GM12874 (cell line): ENCODE measurements around the gene SLC15A1.

Experiments
- TF ChIP-seq, protein P1 (sequence below): IDR thresholded peaks from 2 replicates; pipeline ENCODE4 v1.5.1; 2011; ENCODE audit warnings: low read depth, mild to moderate bottlenecking, control low read depth, low read length, moderate library complexity; ENCODE audit not compliant: insufficient read depth

The SLC15A1 gene

DNA sequence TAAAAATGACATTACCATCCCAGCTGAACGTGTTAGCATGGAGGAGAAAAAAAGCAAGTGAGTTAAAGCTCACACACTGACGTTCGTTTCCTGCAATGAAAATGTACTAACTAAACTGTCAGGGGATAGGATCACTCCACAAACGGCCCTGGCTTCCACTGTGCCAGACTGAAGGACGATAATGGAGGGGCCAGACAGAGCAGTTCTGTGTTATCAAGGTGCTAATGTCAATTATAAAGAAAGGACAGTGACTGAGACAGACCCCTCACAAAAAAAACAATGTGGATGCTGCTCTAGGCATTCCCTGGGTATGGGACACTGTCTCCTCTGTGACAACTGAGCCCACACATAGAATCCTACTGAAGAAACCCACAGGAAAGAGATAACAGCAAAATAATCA is 43.7 kb upstream of the SLC15A1 start:
- TF ChIP-seq, protein P1, sequence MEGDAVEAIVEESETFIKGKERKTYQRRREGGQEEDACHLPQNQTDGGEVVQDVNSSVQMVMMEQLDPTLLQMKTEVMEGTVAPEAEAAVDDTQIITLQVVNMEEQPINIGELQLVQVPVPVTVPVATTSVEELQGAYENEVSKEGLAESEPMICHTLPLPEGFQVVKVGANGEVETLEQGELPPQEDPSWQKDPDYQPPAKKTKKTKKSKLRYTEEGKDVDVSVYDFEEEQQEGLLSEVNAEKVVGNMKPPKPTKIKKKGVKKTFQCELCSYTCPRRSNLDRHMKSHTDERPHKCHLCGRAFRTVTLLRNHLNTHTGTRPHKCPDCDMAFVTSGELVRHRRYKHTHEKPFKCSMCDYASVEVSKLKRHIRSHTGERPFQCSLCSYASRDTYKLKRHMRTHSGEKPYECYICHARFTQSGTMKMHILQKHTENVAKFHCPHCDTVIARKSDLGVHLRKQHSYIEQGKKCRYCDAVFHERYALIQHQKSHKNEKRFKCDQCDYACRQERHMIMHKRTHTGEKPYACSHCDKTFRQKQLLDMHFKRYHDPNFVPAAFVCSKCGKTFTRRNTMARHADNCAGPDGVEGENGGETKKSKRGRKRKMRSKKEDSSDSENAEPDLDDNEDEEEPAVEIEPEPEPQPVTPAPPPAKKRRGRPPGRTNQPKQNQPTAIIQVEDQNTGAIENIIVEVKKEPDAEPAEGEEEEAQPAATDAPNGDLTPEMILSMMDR: no peak

DNA sequence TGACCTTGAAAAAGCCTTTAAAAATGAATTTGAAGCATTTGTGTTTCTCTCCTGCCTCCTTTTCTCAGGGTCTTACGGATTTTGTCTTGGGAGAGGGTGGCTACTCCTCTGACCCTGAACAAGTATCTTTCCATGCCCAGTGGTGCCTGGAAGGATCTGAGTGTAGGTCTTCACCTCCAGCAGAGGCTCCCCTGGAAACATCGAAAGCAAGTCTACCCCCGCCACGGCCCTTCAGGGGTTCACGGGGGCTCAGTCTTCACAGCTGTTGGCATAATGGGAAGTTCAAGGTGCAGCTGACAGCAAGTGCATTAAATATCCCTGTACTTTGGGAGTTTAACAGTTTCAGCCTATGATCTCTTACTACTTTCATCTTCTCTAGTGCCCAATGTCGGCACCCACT is 42.7 kb upstream of the SLC15A1 start:
- TF ChIP-seq, protein P1: no peak

DNA sequence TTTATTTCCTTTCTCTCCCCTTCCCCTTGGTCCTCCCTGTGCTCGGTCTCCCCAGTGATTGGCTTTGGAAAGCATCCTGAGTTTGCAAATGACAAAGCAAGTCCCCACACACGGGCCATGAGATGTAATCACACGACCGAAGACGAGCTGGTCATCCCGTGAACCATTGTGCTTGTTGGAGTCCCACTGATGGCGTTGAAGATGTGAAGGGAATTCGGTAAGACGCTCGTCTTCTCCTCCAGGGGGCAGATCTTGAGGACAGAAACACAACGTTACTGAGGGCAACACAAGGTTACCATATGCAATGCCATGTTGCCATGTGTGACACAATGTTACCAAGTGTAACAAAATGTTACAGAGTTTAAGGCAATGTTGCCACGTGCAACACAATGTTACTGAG is 42.0 kb upstream of the SLC15A1 start:
- TF ChIP-seq, protein P1: no peak

DNA sequence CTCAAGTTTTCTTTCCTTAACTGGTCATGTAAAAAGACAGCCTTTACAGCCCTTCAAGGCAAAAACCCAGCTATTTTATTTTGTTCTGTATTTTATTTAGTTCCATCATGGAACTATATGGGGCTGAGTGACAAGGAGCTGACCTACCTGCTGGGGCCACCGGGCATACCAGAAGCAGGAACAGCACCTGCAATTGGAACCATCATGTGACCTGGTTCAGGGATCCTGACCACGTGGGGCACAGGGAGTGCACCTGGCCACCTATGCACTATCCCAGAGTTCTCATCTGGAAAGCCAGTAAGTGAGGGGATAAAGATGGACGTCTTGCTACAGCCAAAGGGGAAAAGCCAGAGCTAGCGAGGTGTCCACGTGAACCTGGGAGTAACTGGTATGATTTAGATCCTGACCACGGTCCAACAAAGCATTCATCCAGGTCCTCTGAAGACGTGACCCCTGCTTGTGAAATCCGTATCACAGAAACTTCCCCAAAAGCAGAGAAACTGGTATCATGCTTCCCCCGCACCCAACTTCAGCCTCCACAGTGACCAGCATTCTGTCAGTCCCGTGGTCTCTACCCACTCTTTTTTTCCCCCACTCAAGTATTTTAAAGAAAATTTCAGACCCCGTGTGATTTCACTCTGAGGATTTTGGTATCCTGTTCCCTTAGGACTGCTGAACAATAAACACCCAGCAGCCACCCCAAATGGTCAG is 40.5 kb upstream of the SLC15A1 start:
- TF ChIP-seq, protein P1: no peak

DNA sequence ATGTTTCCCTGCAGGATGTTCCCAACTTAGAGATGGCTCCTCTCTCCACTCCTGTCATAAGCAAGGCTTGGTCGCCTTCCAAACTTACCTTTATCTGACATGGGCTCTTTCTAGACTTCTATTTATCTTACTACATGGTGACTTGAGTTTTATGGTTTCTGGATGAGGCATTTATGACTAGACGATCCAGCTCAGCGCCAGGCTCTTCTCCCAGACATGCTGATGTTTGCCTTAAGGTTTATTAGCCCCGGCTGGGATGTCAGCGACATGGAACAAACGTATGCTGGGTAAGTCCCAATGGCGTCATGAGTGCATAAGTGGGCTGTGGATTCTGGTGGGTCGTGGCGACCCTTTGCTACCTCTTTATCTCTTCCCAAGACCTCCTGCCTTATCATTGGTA is 39.8 kb upstream of the SLC15A1 start:
- TF ChIP-seq, protein P1: no peak

DNA sequence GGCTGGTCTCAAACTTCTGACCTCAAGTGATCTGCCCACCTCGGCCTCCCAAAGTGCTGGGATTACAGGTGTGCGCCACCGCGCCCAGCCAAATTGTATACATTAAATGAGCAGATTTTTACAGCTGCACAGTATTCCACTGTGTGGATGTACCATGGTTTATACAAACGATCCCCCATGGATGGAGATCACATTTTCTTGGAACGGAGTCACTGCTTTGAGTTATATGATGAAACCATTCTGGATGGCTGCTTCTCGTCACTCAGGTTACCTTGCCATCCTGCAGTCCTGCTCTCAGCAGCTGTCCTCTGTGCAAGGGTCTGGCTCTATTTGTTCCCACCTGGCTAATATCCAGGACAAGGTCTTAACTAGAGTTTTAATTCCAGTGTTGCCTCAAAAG is 39.1 kb upstream of the SLC15A1 start:
- TF ChIP-seq, protein P1: no peak

DNA sequence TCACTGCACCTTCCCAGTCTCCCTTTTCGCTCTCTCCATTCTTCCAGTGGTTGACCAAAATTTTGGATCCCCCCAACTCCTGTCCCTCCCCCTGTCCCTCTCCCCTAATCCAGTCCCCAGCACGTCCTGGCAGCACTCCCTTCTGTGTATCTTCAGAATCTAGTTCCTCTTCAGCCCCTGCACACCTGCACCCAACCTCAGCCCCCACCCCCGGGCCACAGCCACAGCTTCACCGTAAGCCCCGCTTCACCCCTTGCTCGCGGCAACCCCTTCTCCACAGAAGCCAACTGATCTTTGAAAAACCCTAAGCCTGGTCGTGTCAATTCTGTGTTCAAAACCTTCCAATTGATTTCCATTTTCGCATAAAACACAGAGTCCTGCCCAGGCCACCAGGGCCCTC is 35.5 kb upstream of the SLC15A1 start:
- TF ChIP-seq, protein P1: no peak

DNA sequence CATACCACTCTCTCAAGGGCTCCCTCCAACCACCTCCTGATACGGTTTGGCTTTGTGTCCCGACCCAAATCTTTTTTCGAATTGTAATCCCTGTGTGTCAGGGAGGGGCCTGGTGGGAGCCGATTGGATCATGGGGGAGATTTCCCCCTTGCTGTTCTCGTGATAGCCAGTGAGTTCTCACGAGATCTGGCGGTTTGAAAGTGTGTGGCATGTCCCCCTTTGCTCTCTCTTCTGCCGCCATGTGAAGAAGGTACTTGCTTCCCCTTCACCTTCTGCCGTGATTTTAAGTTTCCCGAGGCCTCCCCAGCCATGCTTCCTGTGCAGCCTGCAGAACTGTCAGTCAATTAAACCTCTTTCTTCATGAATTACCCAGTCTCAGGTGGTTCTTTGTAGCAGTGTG is 34.7 kb upstream of the SLC15A1 start:
- TF ChIP-seq, protein P1: no peak
